BLaER1 treated with 17β-estradiol and CSF1 and Interleukin-3, amounts not matched to agents 10 nM and 100 nM (cell line): ENCODE data around the gene C17orf114.

Source experiments
- H3K27ac ChIP-seq, 11 experiments: shearing (Covaris generic); formaldehyde crosslinking; 2 replicates each; pipeline ENCODE4 v1.8.1; 2022
- H3K27me3 ChIP-seq, 11 experiments: shearing (Covaris generic); formaldehyde crosslinking; 2 replicates each; pipeline ENCODE4 v1.8.1; 2022
- H3K36me3 ChIP-seq, 11 experiments: shearing (Covaris generic); formaldehyde crosslinking; 2 replicates each; pipeline ENCODE4 v1.8.1; 2022
- H3K4me1 ChIP-seq, 10 experiments: shearing (Covaris generic); formaldehyde crosslinking; 2 replicates each; pipeline ENCODE4 v1.8.1; 2022
- H3K4me2 ChIP-seq, 11 experiments: shearing (Covaris generic); formaldehyde crosslinking; 2 replicates each; pipeline ENCODE4 v1.8.1; 2022
- H3K4me3 ChIP-seq, 10 experiments: shearing (Covaris generic); formaldehyde crosslinking; 2 replicates each; pipeline ENCODE4 v1.8.1; 2022
- H3K9ac ChIP-seq, 11 experiments: shearing (Covaris generic); formaldehyde crosslinking; 2 replicates each; pipeline ENCODE4 v1.8.1; 2022
- H3K9me3 ChIP-seq, 11 experiments: shearing (Covaris generic); formaldehyde crosslinking; replicated peaks in 1 of 11; 2 replicates each; pipeline ENCODE4 v1.8.1; 2022
- H4K20me1 ChIP-seq, 11 experiments: shearing (Covaris generic); formaldehyde crosslinking; 2 replicates each; pipeline ENCODE4 v1.8.1; 2022
- Cebpa-rat ChIP-seq, 11 experiments: shearing (Covaris generic); IDR thresholded peaks; 2 replicates each; pipeline ENCODE4 v1.8.1; 2022

Gene C17orf114

DNA sequence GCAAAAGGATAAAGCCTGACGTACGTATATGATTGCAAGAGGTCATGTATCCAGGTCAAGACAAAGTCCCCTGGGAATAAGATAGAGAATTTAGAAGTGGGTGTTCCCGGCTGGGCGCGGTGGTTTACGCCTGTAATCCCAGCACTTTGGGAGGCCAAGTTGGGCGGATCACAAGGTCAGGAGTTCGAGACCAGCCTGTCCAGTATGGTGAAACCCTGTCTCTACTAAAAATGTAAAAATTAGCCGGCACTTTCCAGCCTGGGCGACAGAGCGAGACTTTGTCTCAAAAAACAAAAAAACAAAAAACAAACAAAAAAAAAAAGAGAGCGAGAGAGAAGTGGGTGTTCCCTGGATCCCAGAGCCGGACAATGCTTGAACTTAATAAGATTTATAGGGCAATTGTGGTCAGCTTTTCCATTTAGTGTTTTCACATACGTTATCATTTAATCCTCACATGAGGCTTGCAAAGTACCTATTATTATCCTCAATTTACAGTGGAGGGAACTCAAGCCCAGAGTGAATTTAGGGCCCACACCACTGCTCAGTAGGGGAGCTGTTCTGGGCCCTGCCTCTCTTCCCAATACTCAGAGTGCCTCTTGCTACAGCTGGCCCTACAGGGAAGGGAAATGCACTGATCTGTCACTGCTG, 13.8 kb downstream of the C17orf114 start:
- peaks cover 43 to 57% (median 51%) of the 10 kb centered on the region in 10 experiments for H3K4me1 ChIP-seq
- H3K4me3 ChIP-seq = peak overlapping the region; percentile 68 to 87 (median 76); a peak in 16 of 20 replicates
- peak overlapping the region in 9 of 11 experiments; percentile 82 to 96 (median 86); a peak in 14 of 22 replicates for H3K9ac ChIP-seq
- H3K27ac ChIP-seq = peak overlapping the region in 4 of 11 experiments; percentile 86 to 91 (median 87); a peak in 8 of 22 replicates
- H3K9me3 ChIP-seq = no peaks in the 10 kb centered on the region
- H4K20me1 ChIP-seq = peaks cover 0 to 24% (median 9%) of the 10 kb centered on the region in 11 experiments; a peak in 11 of 22 replicates
- H3K36me3 ChIP-seq = no peaks in the 10 kb centered on the region
- peaks cover 33 to 70% (median 64%) of the 10 kb centered on the region in 11 experiments for H3K27me3 ChIP-seq
- TF ChIP-seq Cebpa-rat (IDR thresholded peaks at IDR 0.05) = no peak
- H3K4me2 ChIP-seq = peak overlapping the region; percentile 90 to 100 (median 98)

DNA sequence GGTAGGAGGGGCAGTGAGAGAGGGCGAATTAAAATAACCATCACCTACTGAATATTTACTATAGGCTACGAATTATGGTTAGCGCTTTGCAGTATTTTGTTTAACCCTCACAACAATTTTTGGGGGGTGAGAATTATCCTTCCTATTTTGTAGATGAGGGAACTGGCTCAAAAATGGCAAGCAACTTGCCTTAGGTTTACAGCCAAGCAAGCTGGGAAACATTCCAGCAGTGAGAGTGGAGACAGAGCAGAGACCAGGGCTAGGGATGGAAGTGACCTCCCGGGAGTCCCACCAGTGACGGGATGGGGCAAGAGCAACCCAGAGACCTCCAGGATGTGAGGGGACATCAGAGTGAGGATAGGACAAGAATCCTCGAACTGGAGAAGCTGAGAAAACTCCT, 15.6 kb downstream of the C17orf114 start:
- Histone ChIP-seq H4K20me1 (peaks cover 0 to 24% (median 9%) of the 10 kb centered on the region in 11 experiments; a peak in 11 of 22 replicates), H3K4me3 (peak overlapping the region in 3 of 10 experiments; percentile 23 to 47 (median 35); a peak in 4 of 20 replicates), H3K4me2 (peak overlapping the region; percentile 9 to 100 (median 51); a peak in 16 of 22 replicates), H3K9me3 (no peaks in the 10 kb centered on the region), H3K36me3 (no peaks in the 10 kb centered on the region), H3K4me1 (peaks cover 43 to 57% (median 51%) of the 10 kb centered on the region in 10 experiments), H3K9ac (peak overlapping the region in 4 of 11 experiments; percentile 2 to 49 (median 24); a peak in 4 of 22 replicates), H3K27ac (peak overlapping the region in 2 of 11 experiments; percentile 30 to 34; a peak in 5 of 22 replicates), H3K27me3 (peaks cover 45 to 80% (median 77%) of the 10 kb centered on the region in 11 experiments)
- no peak for TF ChIP-seq Cebpa-rat (IDR thresholded peaks at IDR 0.05)

DNA sequence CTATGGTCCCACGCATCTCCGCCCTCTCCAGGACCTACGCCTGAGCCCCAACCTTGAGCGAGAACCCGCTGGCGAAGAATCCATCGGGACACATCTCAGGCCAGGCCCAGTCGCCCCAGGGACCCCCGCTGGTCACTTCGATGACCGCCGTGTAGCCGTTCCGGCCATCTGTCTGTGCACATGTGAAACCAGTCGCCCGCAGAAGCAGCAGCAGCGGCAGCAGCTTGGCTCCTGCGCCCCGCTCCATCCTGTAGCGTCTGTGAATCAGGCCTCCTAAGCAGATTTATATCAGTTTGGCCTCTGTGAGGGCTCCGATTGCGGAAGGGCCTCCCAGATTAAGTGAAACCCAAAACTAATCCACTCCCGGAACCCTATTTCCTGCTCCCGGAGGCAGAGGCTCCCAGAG, 16.0 kb downstream of the C17orf114 start, which contains the start of gene VMO1:
TSS of gene VMO1 (minus strand) at position 259 of the 406 bp plus-strand sequence. CDS start at position 247, 12 bp downstream.
- peak within 1 kb of the TSS in 4 of 11 experiments; percentile 2 to 49 (median 24); a peak in 4 of 22 replicates for H3K9ac ChIP-seq
- peaks cover 43 to 55% (median 50%) of the 10 kb centered on the region in 10 experiments for H3K4me1 ChIP-seq
- peaks cover 0 to 24% (median 9%) of the 10 kb centered on the region in 11 experiments; a peak in 11 of 22 replicates for H4K20me1 ChIP-seq
- peaks cover 45 to 80% (median 77%) of the 10 kb centered on the region in 11 experiments for H3K27me3 ChIP-seq
- no peaks in the 10 kb centered on the region for H3K9me3 ChIP-seq
- peak within 1 kb of the TSS; percentile 28 to 100 (median 51); a peak in 17 of 22 replicates for H3K4me2 ChIP-seq
- H3K4me3 ChIP-seq = peak within 1 kb of the TSS in 5 of 10 experiments; percentile 23 to 47 (median 27); a peak in 12 of 20 replicates
- TF ChIP-seq Cebpa-rat (IDR thresholded peaks at IDR 0.05) = no peak
- no peaks in the 10 kb centered on the region for H3K36me3 ChIP-seq
- H3K27ac ChIP-seq = peak within 1 kb of the TSS in 3 of 11 experiments; percentile 7 to 91 (median 34); a peak in 5 of 22 replicates

DNA sequence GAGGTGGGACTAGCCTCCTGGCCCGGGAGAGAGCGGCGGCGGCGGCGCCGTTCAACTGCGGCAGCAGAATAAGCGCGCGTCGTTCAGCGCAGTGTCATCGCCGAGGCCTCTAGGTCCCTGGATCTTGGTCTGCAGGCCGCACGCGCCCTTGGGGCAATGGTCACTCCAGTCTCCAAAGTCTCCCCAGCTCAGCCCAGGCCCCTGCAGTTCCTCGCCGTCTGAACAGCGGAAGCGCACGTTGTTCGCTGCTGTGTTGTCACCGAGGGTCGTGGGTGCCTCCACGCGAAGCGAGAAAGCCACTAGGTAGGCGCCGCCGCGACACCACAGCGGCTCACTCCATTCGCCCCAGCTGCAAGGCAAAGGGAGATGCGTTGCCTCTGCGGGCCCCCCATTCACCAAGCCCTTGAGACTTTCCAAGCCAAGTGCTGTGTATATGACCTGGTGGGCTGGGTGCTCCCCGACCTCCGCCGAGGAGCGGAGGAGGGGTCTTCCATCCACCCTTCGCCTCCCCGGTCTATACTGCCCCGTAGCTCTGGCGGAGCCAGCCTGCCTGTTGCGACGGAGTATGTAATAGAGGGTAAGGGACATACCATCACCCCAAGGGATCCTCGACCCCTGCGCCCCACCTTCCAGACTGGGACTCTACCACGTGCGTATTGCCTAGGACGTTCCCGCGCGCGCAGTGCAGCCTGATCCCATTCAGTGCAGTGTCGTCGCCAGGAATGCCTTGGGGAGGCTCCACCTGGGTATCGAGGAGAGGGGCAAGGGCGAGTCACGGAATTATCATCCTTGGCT, 16.6 kb downstream of the C17orf114 start:
- H4K20me1 ChIP-seq = peaks cover 0 to 24% (median 9%) of the 10 kb centered on the region in 11 experiments; a peak in 11 of 22 replicates
- peak overlapping the region; percentile 28 to 100 (median 51); a peak in 17 of 22 replicates for H3K4me2 ChIP-seq
- H3K4me1 ChIP-seq = peaks cover 39 to 49% (median 44%) of the 10 kb centered on the region in 10 experiments
- H3K27me3 ChIP-seq = peaks cover 45 to 80% (median 77%) of the 10 kb centered on the region in 11 experiments
- peak overlapping the region in 2 of 11 experiments; percentile 36 to 49; a peak in 3 of 22 replicates for H3K9ac ChIP-seq
- peak overlapping the region in 2 of 11 experiments; percentile 7 to 30; a peak in 1 of 22 replicates for H3K27ac ChIP-seq
- no peak for TF ChIP-seq Cebpa-rat (IDR thresholded peaks at IDR 0.05)
- no peaks in the 10 kb centered on the region for H3K9me3 ChIP-seq
- no peaks in the 10 kb centered on the region for H3K36me3 ChIP-seq
- peak overlapping the region in 5 of 10 experiments; percentile 23 to 47 (median 27); a peak in 12 of 20 replicates for H3K4me3 ChIP-seq

DNA sequence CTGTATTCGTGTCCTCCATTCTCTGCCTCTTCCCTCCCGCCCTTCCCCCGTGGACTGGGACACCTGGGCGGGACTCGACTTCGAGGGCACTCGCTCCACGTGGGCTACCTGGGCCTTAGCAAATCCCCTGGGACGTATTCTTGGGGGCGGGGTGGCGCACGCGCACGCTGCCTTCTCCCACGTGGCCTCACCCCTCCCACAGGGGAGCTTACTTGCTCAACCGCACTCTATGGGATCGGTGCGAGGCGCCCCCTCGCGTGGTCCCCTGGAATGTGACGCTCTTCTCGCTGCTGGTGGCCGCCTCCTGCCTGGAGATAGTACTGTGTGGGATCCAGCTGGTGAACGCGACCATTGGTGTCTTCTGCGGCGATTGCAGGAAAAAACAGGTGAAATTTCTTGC, 19.5 kb downstream of the C17orf114 start:
- peaks cover 45 to 58% (median 57%) of the 10 kb centered on the region in 11 experiments for H3K27me3 ChIP-seq
- H3K4me1 ChIP-seq = peaks cover 26 to 36% (median 29%) of the 10 kb centered on the region in 10 experiments
- H3K9me3 ChIP-seq = no peaks in the 10 kb centered on the region
- H3K36me3 ChIP-seq = no peaks in the 10 kb centered on the region
- H3K9ac ChIP-seq = no peak overlapping the region
- H3K4me3 ChIP-seq = no peak overlapping the region
- H3K4me2 ChIP-seq = no peak overlapping the region
- H3K27ac ChIP-seq = no peak overlapping the region
- H4K20me1 ChIP-seq = peaks cover 0 to 10% (median 0%) of the 10 kb centered on the region in 11 experiments; a peak in 4 of 22 replicates
- no peak for TF ChIP-seq Cebpa-rat (IDR thresholded peaks at IDR 0.05)

DNA sequence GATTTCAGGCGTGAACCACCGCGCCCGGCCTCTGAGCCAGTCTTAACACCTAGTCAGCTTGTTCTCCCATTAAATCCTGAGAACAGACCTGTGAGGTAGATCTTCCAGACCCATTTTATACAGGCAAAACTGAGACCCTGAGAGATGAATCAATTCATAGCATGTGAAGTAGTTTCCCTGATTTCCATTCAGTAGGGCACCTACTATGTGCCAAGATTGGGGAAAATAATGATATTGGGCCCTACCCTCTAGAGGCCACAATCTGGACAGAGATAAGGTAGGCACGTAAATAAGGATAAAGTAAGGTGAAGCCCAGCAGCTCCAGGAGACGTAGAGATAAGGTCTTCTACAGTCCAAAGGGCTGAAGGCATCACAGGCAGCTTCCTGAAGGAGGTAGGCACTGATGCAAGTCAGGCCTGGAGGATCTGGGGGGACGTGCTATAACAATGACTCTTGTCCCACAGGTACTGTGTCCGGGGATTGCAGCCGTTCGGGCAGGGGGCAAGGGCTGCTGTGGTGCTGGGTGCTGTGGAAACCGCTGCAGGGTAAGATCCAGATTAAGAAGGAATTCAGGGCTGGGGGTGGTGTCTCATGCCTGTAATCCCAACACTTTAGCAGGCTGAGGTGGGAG, 21.7 kb downstream of the C17orf114 start:
- H3K4me3 ChIP-seq = no peak overlapping the region
- no peak overlapping the region for H3K9ac ChIP-seq
- H4K20me1 ChIP-seq = peaks cover 0 to 3% (median 0%) of the 10 kb centered on the region in 11 experiments; a peak in 1 of 22 replicates
- no peak for TF ChIP-seq Cebpa-rat (IDR thresholded peaks at IDR 0.05)
- H3K36me3 ChIP-seq = no peaks in the 10 kb centered on the region
- peaks cover 34 to 36% (median 34%) of the 10 kb centered on the region in 11 experiments for H3K27me3 ChIP-seq
- H3K27ac ChIP-seq = no peak overlapping the region
- peaks cover 20 to 36% (median 28%) of the 10 kb centered on the region in 10 experiments for H3K4me1 ChIP-seq
- no peaks in the 10 kb centered on the region for H3K9me3 ChIP-seq
- H3K4me2 ChIP-seq = no peak overlapping the region

DNA sequence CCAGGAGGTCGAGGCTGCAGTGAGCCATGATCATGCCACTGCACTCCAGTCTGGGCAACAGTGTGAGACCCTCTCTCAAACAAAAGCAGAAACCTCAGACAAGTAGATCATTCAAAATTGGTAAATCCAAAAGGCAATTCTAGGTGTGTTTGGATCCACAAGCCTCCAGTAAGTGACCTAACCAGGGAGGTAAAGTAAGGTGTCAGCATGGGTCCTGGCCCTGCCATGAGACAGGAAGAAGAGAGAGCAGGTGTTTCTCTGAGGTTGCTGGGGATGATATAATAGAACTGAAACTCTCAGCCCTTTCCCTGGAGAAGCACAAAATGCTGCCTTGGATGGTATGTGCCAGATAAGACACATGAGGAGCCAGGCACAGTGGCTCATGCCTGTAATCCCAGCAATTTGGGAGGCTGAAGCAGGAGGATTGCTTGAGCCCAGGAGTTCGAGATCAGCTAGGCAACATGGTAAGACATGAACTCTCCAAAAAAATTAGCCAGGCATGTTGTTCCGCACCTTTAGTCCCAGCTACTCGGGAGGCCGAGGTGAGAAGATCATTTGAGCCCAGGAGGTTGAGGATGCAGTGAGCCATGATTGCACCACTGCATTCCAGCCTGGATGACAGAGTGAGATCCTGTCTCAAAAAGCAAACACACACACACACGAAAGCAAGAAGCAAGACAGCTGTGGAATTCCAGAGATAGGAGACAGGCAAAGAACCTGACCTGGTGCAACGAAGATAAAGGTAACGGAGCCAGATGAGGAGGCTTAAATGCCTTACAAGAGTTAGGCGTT, 24.0 kb downstream of the C17orf114 start:
- Histone ChIP-seq H3K9me3 (no peaks in the 10 kb centered on the region), H3K36me3 (no peaks in the 10 kb centered on the region), H3K27me3 (peaks cover 11 to 13% (median 12%) of the 10 kb centered on the region in 11 experiments), H3K4me2 (peak overlapping the region in 7 of 11 experiments; percentile 3 to 54 (median 24); a peak in 6 of 22 replicates), H3K9ac (no peak overlapping the region), H4K20me1 (no peaks in the 10 kb centered on the region), H3K27ac (no peak overlapping the region), H3K4me3 (no peak overlapping the region), H3K4me1 (peaks cover 28 to 55% (median 48%) of the 10 kb centered on the region in 10 experiments)
- TF ChIP-seq Cebpa-rat (IDR thresholded peaks at IDR 0.05) = no peak
